Activated CD8-positive, alpha-beta T cell treated with anti-CD3 and anti-CD28 coated beads, Interleukin-2, amount 10 ng/mL, durations not matched to agents 7 days and 5 days (primary cell): ENCODE measurements around the gene CACNA1B. TPM values are rescaled to one million over a fixed set of nuclear protein-coding genes. Genes with fewer than 3 reads are reported as not detected.
"Not testable (repeated sequence)": the region's sequence is repeated elsewhere in the genome, so short reads cannot be mapped to it uniquely, and the experiment has no call there.

ENCODE experiments used
- ATAC-seq: fragments of 150-1000 bp; cut with Tn5 transposase; one replicate; pipeline ENCODE4 v1.10.0; 2021; ENCODE audit warnings: moderate library complexity
- CTCF ChIA-PET: fragments of 350-600 bp; sonication (Branson Sonifier 250); formaldehyde crosslinking; loops from one replicate; lab custom pipeline; 2021; ENCODE audit warnings: antibody characterized with exemption; lab: Charles Lee
- POLR2A ChIA-PET: fragments of 350-600 bp; sonication (Branson Sonifier 250); formaldehyde crosslinking; loops from one replicate; lab custom pipeline; 2021; ENCODE audit warnings: antibody characterized with exemption; lab: Charles Lee
- DNase-seq: peaks from one replicate; pipeline ENCODE4 v3.0.0-alpha.2; 2020
- H3K27ac Mint-ChIP-seq: one replicate; pipeline ENCODE4 v1.8.0; 2021; ENCODE audit warnings: mild to moderate bottlenecking, mixed read lengths
- H3K27me3 Mint-ChIP-seq: one replicate; pipeline ENCODE4 v1.8.0; 2021; ENCODE audit warnings: low read depth, mixed read lengths
- H3K36me3 Mint-ChIP-seq: one replicate; pipeline ENCODE4 v1.8.0; 2021; ENCODE audit warnings: low read depth, mixed read lengths
- H3K4me1 Mint-ChIP-seq: one replicate; pipeline ENCODE4 v1.8.0; 2021; ENCODE audit warnings: low read depth, mixed read lengths
- H3K4me3 Mint-ChIP-seq: one replicate; pipeline ENCODE4 v1.8.0; 2021; ENCODE audit warnings: mild to moderate bottlenecking, mixed read lengths
- H3K9me3 Mint-ChIP-seq: one replicate; pipeline ENCODE4 v1.8.0; 2022; ENCODE audit warnings: mixed read lengths; ENCODE audit not compliant: insufficient read depth
- total RNA-seq, 2 experiments: library from RNA; stranded (reverse); gene quantifications; one replicate each; pipeline ENCODE4 v1.2.3, GENCODE V29; 2021

Gene CACNA1B
- total RNA-seq, 2 experiments from 2014 or later, result not detected

- ChIA-PET POLR2A (no interaction called here), CTCF (no interaction called here)
- no peaks in the 10 kb centered on the region for H3K4me1 Mint-ChIP-seq
- no peak overlapping the region for H3K27ac Mint-ChIP-seq
- H3K9me3 Mint-ChIP-seq, result no peaks in the 10 kb centered on the region
- ATAC-seq, result no peak
- no peaks in the 10 kb centered on the region for H3K36me3 Mint-ChIP-seq
- no peak overlapping the region for H3K4me3 Mint-ChIP-seq
- no peaks in the 10 kb centered on the region for H3K27me3 Mint-ChIP-seq
- no peak for DNase-seq
These were observed 240.3 kb downstream of the CACNA1B start for GRCh38 chr9:138117836-138118235.

DNA sequence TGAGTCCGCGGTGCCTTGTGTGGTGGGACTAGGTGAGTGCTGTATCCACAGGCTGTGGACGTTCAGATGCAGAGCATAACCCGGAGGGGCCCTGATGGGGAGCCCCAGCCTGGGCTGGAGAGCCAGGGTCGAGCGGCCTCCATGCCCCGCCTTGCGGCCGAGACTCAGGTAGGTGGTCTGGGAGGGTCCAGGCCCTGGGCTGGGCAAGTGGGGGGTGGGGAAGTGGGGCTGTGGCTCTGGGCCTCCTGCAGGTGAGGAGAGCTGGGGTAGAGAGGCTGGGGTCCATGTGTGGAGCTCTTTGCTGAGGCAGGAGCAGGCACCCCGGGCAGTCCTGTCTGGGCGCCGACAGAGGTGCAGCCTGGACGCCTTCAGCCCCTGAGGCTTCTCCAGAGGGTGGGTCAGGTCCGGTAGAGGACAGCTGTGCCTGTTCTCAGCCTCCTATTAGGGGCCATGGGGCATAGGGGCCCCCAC, 241.1 kb downstream of the CACNA1B start:
- no peaks in the 10 kb centered on the region for H3K27me3 Mint-ChIP-seq
- no peak overlapping the region for H3K27ac Mint-ChIP-seq
- ChIA-PET CTCF (no interaction called here), POLR2A (interaction anchor here (0.6 kb wide), 1 partner anchor 535 kb away, joined by 3 read pairs; no protein-coding TSS in a partner anchor)
- ATAC-seq, result no peak
- H3K9me3 Mint-ChIP-seq, result no peaks in the 10 kb centered on the region
- H3K4me3 Mint-ChIP-seq, result no peak overlapping the region
- H3K36me3 Mint-ChIP-seq, result no peaks in the 10 kb centered on the region
- DNase-seq, result no peak
- no peaks in the 10 kb centered on the region for H3K4me1 Mint-ChIP-seq

DNA sequence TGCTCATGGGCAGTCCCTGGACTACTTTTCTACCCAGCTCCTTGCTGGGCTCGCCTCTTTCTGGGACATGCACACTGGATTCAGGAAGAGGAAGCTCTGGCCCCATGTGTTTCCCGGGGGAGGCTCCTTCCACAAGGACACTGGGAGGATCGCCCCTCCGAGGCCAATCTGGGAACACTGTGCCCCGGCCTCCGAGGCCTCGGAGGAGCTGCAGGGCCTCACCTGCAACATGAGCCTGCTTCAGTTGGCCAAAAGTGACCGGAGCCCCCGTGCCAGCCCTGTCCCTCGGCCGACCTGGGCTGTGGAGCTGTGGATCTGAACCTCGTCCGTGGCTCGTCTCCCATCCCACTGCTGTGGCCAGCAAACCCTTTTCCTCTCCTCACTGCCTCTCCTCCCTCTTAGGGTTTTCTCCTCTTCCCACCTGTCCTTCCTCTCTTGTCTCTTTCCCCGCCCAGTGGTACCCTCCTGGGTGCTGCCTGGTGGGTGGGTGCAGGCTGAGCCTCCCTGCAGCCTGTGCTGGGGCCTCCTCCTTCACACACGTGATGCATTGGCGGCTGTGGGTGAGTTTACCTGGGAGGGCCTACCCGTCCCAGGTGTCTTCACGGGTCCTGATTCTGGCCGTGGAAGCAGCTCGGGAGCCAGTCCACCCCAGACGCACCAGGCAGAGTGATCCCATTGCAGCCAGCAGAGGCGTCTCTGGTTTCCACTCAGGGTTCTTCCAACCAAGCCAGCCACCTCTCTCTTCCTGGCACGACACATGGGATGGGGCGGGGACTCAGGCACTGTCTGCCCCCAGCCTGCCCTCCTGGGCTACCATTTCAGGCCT, 241.8 kb downstream of the CACNA1B start:
- no peaks in the 10 kb centered on the region for H3K36me3 Mint-ChIP-seq
- no peak overlapping the region for H3K27ac Mint-ChIP-seq
- no peak for ATAC-seq
- H3K27me3 Mint-ChIP-seq, result no peaks in the 10 kb centered on the region
- CTCF ChIA-PET, result no interaction called here
- DNase-seq, result no peak
- H3K9me3 Mint-ChIP-seq, result no peaks in the 10 kb centered on the region
- no peaks in the 10 kb centered on the region for H3K4me1 Mint-ChIP-seq
- POLR2A ChIA-PET, result interaction anchor here (0.6 kb wide), 1 partner anchor 536 kb away, joined by 3 read pairs; no protein-coding TSS in a partner anchor
- no peak overlapping the region for H3K4me3 Mint-ChIP-seq

GRCh38 chr9:138120072-138120471, 242.5 kb downstream of the CACNA1B start:
- Mint-ChIP-seq H3K27ac (no peak overlapping the region), H3K36me3 (no peaks in the 10 kb centered on the region), H3K9me3 (no peaks in the 10 kb centered on the region), H3K4me3 (no peak overlapping the region), H3K4me1 (no peaks in the 10 kb centered on the region), H3K27me3 (no peaks in the 10 kb centered on the region)
- ATAC-seq (no peak), DNase-seq (no peak)
- ChIA-PET CTCF (no interaction called here), POLR2A (no interaction called here)

GRCh38 chr9:138120511-138121437, 243.2 kb downstream of the CACNA1B start:
- ChIA-PET POLR2A (no interaction called here), CTCF (no interaction called here)
- no peak overlapping the region for H3K27ac Mint-ChIP-seq
- no peaks in the 10 kb centered on the region for H3K4me1 Mint-ChIP-seq
- H3K36me3 Mint-ChIP-seq, result no peaks in the 10 kb centered on the region
- ATAC-seq (no peak), DNase-seq (no peak)
- no peak overlapping the region for H3K4me3 Mint-ChIP-seq
- H3K9me3 Mint-ChIP-seq, result no peaks in the 10 kb centered on the region
- H3K27me3 Mint-ChIP-seq, result no peaks in the 10 kb centered on the region

GRCh38 chr9:138121438-138122050, 244.0 kb downstream of the CACNA1B start:
- Mint-ChIP-seq H3K36me3 (no peaks in the 10 kb centered on the region), H3K27me3 (no peaks in the 10 kb centered on the region)
- ATAC-seq, result no peak

DNA sequence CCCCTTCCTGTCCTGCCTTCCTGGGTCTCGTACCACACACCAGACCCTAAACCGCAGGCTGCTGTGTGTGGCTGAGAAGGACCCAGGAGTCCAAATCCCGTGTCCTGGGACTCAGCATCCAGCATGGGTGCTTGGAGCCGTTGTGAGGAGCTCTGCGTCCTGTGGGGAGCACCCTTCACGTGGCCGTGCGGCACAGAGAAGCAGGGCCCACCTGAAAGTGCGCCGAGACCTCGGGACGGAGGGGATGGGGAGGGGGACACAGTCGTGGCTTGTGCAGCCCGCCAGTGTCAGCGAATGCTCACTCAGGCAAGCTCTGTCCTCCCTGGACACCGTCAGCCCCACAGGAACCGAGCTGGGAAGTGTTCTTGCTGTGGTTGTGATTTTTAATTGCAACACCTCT, 244.6 kb downstream of the CACNA1B start:
- no peaks in the 10 kb centered on the region for H3K9me3 Mint-ChIP-seq
- ChIA-PET CTCF (no interaction called here), POLR2A (no interaction called here)
- ATAC-seq, result no peak
- no peak overlapping the region for H3K27ac Mint-ChIP-seq
- no peaks in the 10 kb centered on the region for H3K4me1 Mint-ChIP-seq
- H3K36me3 Mint-ChIP-seq, result no peaks in the 10 kb centered on the region
- no peaks in the 10 kb centered on the region for H3K27me3 Mint-ChIP-seq
- DNase-seq, result no peak
- H3K4me3 Mint-ChIP-seq, result no peak overlapping the region

More at GRCh38 chr9:138121438-138122050, 244.0 kb downstream of the CACNA1B start:
- Mint-ChIP-seq H3K9me3 (no peaks in the 10 kb centered on the region), H3K27ac (no peak overlapping the region), H3K4me1 (no peaks in the 10 kb centered on the region), H3K4me3 (no peak overlapping the region)
- no peak for DNase-seq
- ChIA-PET CTCF (no interaction called here), POLR2A (no interaction called here)

GRCh38 chr9:138122676-138123075, 245.1 kb downstream of the CACNA1B start:
- ChIA-PET CTCF (no interaction called here), POLR2A (no interaction called here)
- Mint-ChIP-seq H3K4me1 (no peaks in the 10 kb centered on the region), H3K36me3 (no peaks in the 10 kb centered on the region), H3K27ac (no peak overlapping the region), H3K4me3 (no peak overlapping the region), H3K9me3 (no peaks in the 10 kb centered on the region), H3K27me3 (no peaks in the 10 kb centered on the region)
- DNase-seq (no peak), ATAC-seq (no peak)

DNA sequence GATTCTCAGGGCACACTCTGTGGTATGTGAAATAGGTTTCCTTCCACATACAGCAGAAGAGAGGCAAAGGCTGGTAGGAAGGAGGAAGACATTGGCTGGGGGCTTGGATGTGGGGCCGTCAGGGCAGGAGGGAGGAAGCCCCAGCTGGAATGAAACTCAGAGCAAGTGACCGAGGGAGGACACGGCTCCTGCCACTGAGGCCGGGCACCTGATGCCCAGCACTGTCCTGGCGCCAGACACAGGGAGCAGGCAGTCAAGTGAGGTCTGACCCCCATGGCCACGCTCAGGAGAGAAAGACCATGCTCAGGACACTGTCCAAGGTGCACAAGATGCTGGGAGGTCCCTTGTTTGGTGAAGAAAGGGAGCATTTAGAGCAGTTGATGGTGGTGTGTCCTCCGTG, 245.5 kb downstream of the CACNA1B start:
- Mint-ChIP-seq H3K9me3 (no peaks in the 10 kb centered on the region), H3K27me3 (no peaks in the 10 kb centered on the region), H3K4me1 (no peaks in the 10 kb centered on the region), H3K36me3 (no peaks in the 10 kb centered on the region), H3K27ac (no peak overlapping the region), H3K4me3 (no peak overlapping the region)
- DNase-seq, result no peak
- ChIA-PET POLR2A (no interaction called here), CTCF (no interaction called here)
- no peak for ATAC-seq

GRCh38 chr9:138126090-138126857, 248.7 kb downstream of the CACNA1B start:
- ATAC-seq, H3K4me1 Mint-ChIP-seq, H3K9me3 Mint-ChIP-seq, H3K36me3 Mint-ChIP-seq, H3K4me3 Mint-ChIP-seq, CTCF ChIA-PET, H3K27me3 Mint-ChIP-seq, POLR2A ChIA-PET, H3K27ac Mint-ChIP-seq: not testable (repeated sequence)
- DNase-seq, result peak; percentile 42

- H3K9me3 Mint-ChIP-seq, H3K36me3 Mint-ChIP-seq, H3K4me1 Mint-ChIP-seq, POLR2A ChIA-PET, H3K27me3 Mint-ChIP-seq, H3K27ac Mint-ChIP-seq, DNase-seq, CTCF ChIA-PET, H3K4me3 Mint-ChIP-seq: not testable (repeated sequence)
- ATAC-seq, result peak; percentile 44
These were observed 249.4 kb downstream of the CACNA1B start for GRCh38 chr9:138126858-138127584.
